HCT116 (cell line): ENCODE results near the gene C17orf100. TPM values are rescaled to one million over a fixed set of nuclear protein-coding genes. Genes with fewer than 3 reads are reported as not detected.

ENCODE experiments used
- ATAC-seq: fragments of 200-7000 bp; cut with Tn5 transposase; 2 replicates; pipeline ENCODE4 v1.9.1; 2020; ENCODE audit warnings: mild to moderate bottlenecking, moderate library complexity
- BruUV-seq: library from RNA; stranded (reverse); fragments of 400-500 nt; replicated peaks from 2 replicates; lab custom pipeline; 2021; lab: Mats Ljungman, UMichigan
- CTCF ChIA-PET: fragments of 300-600 bp; sonication (Branson Sonifier 250); formaldehyde crosslinking; loops from one replicate; lab custom pipeline; 2021; ENCODE audit warnings: antibody characterized with exemption; lab: Charles Lee
- POLR2A ChIA-PET: fragments of 300-600, 350-600 bp; sonication (Branson Sonifier 250); formaldehyde crosslinking; loops from one replicate; lab custom pipeline; 2021; ENCODE audit warnings: antibody characterized with exemption; lab: Charles Lee
- RAD21 ChIA-PET, 2 experiments: fragments of 300-600 bp; sonication (Branson Sonifier 250); formaldehyde crosslinking; loops; one replicate each; lab custom pipeline; 2023; ENCODE audit warnings: low total read pairs in 2 of 2; ENCODE audit not compliant: uncharacterized antibody in 2 of 2, unreplicated experiment in 2 of 2, low non-redundant PET in 1 of 2; lab: Charles Lee
- DNase-seq: peaks from one replicate; pipeline ENCODE4 v3.0.0-alpha.2; 2010; ENCODE audit warnings: low read depth, low spot score
- H2AFZ ChIP-seq: fragments of 200-600 bp; shearing (Covaris generic), sonication (generic); 2 replicates; pipeline ENCODE4 v1.6.1; 2017; ENCODE audit warnings: low read depth, mixed run types, mixed read lengths, antibody characterized with exemption, low read length; ENCODE audit not compliant: poor library complexity, severe bottlenecking
- H3K27ac ChIP-seq: 2 replicates; pipeline ENCODE4 v1.5.1; 2012; ENCODE audit warnings: low read depth, low read length
- H3K27me3 ChIP-seq: fragments of 200-600 bp; sonication (generic); 2 replicates; pipeline ENCODE4 v1.6.1; 2016; ENCODE audit warnings: mixed run types, low read length, mixed read lengths; ENCODE audit not compliant: insufficient read depth
- H3K36me3 ChIP-seq, 2 experiments: fragments of 200-500 bp in 1 of 2; fragments of 200-600 bp in 1 of 2; sonication (Bioruptor generic) in 1 of 2; sonication (generic) in 1 of 2; 2 replicates each; pipeline versions ENCODE4 v1.5.1 to v1.6.1; 2014 to 2016; ENCODE audit warnings: low read length in 2 of 2, inconsistent platforms in 1 of 2, mixed read lengths in 1 of 2, mixed run types in 1 of 2; ENCODE audit not compliant: insufficient read depth in 2 of 2, control insufficient read depth in 1 of 2
- H3K4me1 ChIP-seq, 2 experiments: fragments of 200-600 bp in 1 of 2; sonication (generic) in 1 of 2; 2 replicates each; pipeline versions ENCODE4 v1.5.1 to v1.6.1; 2012 to 2017; ENCODE audit warnings: low read length in 2 of 2, inconsistent platforms in 1 of 2, mild to moderate bottlenecking in 1 of 2, mixed read lengths in 1 of 2, mixed run types in 1 of 2, moderate library complexity in 1 of 2; ENCODE audit not compliant: insufficient read depth in 2 of 2, control insufficient read depth in 1 of 2
- H3K4me2 ChIP-seq: fragments of 200-600 bp; sonication (generic); 2 replicates; pipeline ENCODE4 v1.6.1; 2017; ENCODE audit warnings: mixed run types, low read length, mixed read lengths
- H3K4me3 ChIP-seq, 2 experiments: fragments of 200-600 bp in 1 of 2; sonication (generic) in 1 of 2; replicated peaks in 1 of 2; 2 replicates each; pipeline ENCODE4 v1.5.1; 2011 to 2016; ENCODE audit warnings: low read length in 2 of 2, control low read depth in 1 of 2, low read depth in 1 of 2, mild to moderate bottlenecking in 1 of 2, mixed read lengths in 1 of 2, mixed run types in 1 of 2
- H3K79me2 ChIP-seq: fragments of 200-600 bp; sonication (generic); 2 replicates; pipeline ENCODE4 v1.6.1; 2017; ENCODE audit warnings: mild to moderate bottlenecking, mixed run types, low read length, moderate library complexity, mixed read lengths; ENCODE audit not compliant: insufficient read depth
- H3K9ac ChIP-seq: fragments of 200-600 bp; sonication (generic); 2 replicates; pipeline ENCODE4 v1.6.1; 2016; ENCODE audit warnings: low read length, mixed read lengths
- H3K9me2 ChIP-seq: fragments of 200-600 bp; sonication (generic), shearing (Covaris generic); 2 replicates; pipeline ENCODE4 v1.6.1; 2017; ENCODE audit warnings: mixed run types, mild to moderate bottlenecking, moderate library complexity; ENCODE audit not compliant: insufficient read depth
- H3K9me3 ChIP-seq, 2 experiments: fragments of 200-500 bp in 1 of 2; fragments of 200-600 bp in 1 of 2; sonication (Bioruptor generic) in 1 of 2; sonication (generic) in 1 of 2; 2 replicates each; pipeline ENCODE4 v1.6.1; 2014 to 2017; ENCODE audit warnings: low read length in 2 of 2, mixed read lengths in 2 of 2, inconsistent platforms in 1 of 2, low read depth in 1 of 2, mild to moderate bottlenecking in 1 of 2, mixed run types in 1 of 2, moderate library complexity in 1 of 2; ENCODE audit not compliant: control insufficient read depth in 1 of 2, insufficient read depth in 1 of 2
- H4K20me1 ChIP-seq: fragments of 200-600 bp; sonication (generic), shearing (Covaris generic); 2 replicates; pipeline ENCODE4 v1.6.1; 2017; ENCODE audit warnings: mixed run types, mild to moderate bottlenecking, moderate library complexity; ENCODE audit not compliant: insufficient read depth
- CBX3 ChIP-seq: IDR thresholded peaks from 2 replicates; pipeline ENCODE4 v1.6.1; 2012; ENCODE audit warnings: low read depth
- CTCF ChIP-seq, 3 experiments: fragments of 200-600 bp in 1 of 3; sonication (generic) in 1 of 3; IDR thresholded peaks in 2 of 3; conservative IDR thresholded peaks in 1 of 3; 2 replicates each; pipeline ENCODE4 v1.5.1; 2012 to 2017; ENCODE audit warnings: low read depth in 2 of 3, low read length in 2 of 3, antibody characterized with exemption in 1 of 3, borderline replicate concordance in 1 of 3, control low read depth in 1 of 3, mild to moderate bottlenecking in 1 of 3, mixed read lengths in 1 of 3, mixed run types in 1 of 3, moderate library complexity in 1 of 3; ENCODE audit not compliant: insufficient read depth in 1 of 3
- EGR1 ChIP-seq: IDR thresholded peaks from 2 replicates; pipeline ENCODE4 v1.6.1; 2012; ENCODE audit warnings: low read depth
- FOSL1 ChIP-seq: IDR thresholded peaks from 2 replicates; pipeline ENCODE4 v1.6.1; 2012; ENCODE audit warnings: low read depth
- MAX ChIP-seq: IDR thresholded peaks from 2 replicates; pipeline ENCODE4 v1.6.1; 2012
- POLR2A ChIP-seq: IDR thresholded peaks from 2 replicates; pipeline ENCODE4 v1.7.0; 2011; ENCODE audit warnings: borderline replicate concordance; ENCODE audit not compliant: insufficient read depth, insufficient read length; ENCODE audit errors: extremely low read depth
- RAD21 ChIP-seq: IDR thresholded peaks from 2 replicates; pipeline ENCODE4 v1.6.1; 2012; ENCODE audit warnings: low read depth, mild to moderate bottlenecking
- REST ChIP-seq: IDR thresholded peaks from 2 replicates; pipeline ENCODE4 v1.6.1; 2012; ENCODE audit warnings: low read depth
- SRF ChIP-seq: IDR thresholded peaks from 2 replicates; pipeline ENCODE4 v1.6.1; 2012; ENCODE audit warnings: low read depth
- YY1 ChIP-seq: IDR thresholded peaks from 2 replicates; pipeline ENCODE4 v1.6.1; 2011; ENCODE audit warnings: low read length, low read depth, moderate library complexity, mild to moderate bottlenecking; ENCODE audit not compliant: insufficient replicate concordance; ENCODE audit errors: extremely low read depth
- ZNF274 ChIP-seq: fragments of 200-500 bp; sonication (Bioruptor generic); IDR thresholded peaks from 2 replicates; pipeline ENCODE4 v1.6.1; 2014; ENCODE audit warnings: mild to moderate bottlenecking, low read depth, low read length, inconsistent platforms
- intact Hi-C: fragments of 100-400 bp; cut with micrococcal nuclease; formaldehyde crosslinking; loops from 2 replicates; pipeline ENCODE4 v1.10.0; 2022
- total RNA-seq: library from RNA; stranded (reverse); gene quantifications from one replicate; pipeline ENCODE4 v1.2.1, GENCODE V29; 2021; ENCODE audit not compliant: unreplicated experiment

C17orf100 gene
- total RNA-seq, 1 experiment from 2014 or later: 0.76 TPM

- no peak overlapping the region for H3K27ac ChIP-seq
- DNase-seq (no peak), ATAC-seq (no peak)
- CTCF ChIA-PET: no interaction called here
- RAD21 ChIA-PET: no interaction called here
- TF ChIP-seq MAX (no peak), EGR1 (no peak), YY1 (no peak), ZNF274 (no peak)
- no peaks in the 10 kb centered on the region for H3K27me3 ChIP-seq
- no peaks in the 10 kb centered on the region for H4K20me1 ChIP-seq
- H3K4me1 ChIP-seq: peaks cover 7 to 12% of the 10 kb centered on the region in 2 experiments; a peak in 2 of 4 replicates
- no TSS peak for BruUV-seq
- H3K9ac ChIP-seq: no peak overlapping the region
- no peaks in the 10 kb centered on the region for H3K9me3 ChIP-seq
- peaks cover 17 to 23% of the 10 kb centered on the region in 2 experiments; a peak in 3 of 4 replicates for H3K36me3 ChIP-seq
- no peak overlapping the region for H2AFZ ChIP-seq
- intact Hi-C loops: no loop called here
- no peak overlapping the region for H3K4me3 ChIP-seq
- H3K4me2 ChIP-seq: no peak overlapping the region
- H3K9me2 ChIP-seq: no peaks in the 10 kb centered on the region
- peaks cover 20% of the 10 kb centered on the region for H3K79me2 ChIP-seq
- POLR2A ChIA-PET: no interaction called here
Observed at GRCh38 chr17:6636105-6636504, 15.5 kb upstream of the C17orf100 start.

- Histone ChIP-seq H3K9ac (no peak overlapping the region), H3K9me3 (no peaks in the 10 kb centered on the region), H3K4me1 (peaks cover 7 to 15% of the 10 kb centered on the region in 2 experiments; a peak in 3 of 4 replicates), H3K9me2 (no peaks in the 10 kb centered on the region), H3K79me2 (peaks cover 27% of the 10 kb centered on the region), H2AFZ (no peak overlapping the region), H4K20me1 (no peaks in the 10 kb centered on the region), H3K4me3 (no peak overlapping the region), H3K36me3 (peaks cover 17 to 18% of the 10 kb centered on the region in 2 experiments; a peak in 3 of 4 replicates), H3K27ac (no peak overlapping the region), H3K4me2 (no peak overlapping the region), H3K27me3 (no peaks in the 10 kb centered on the region)
- ChIA-PET CTCF (no interaction called here), RAD21 (no interaction called here), POLR2A (no interaction called here)
- no peak for ATAC-seq
- intact Hi-C loops: no loop called here
- no peak for DNase-seq
- no TSS peak for BruUV-seq
- TF ChIP-seq RAD21 (no peak), CBX3 (no peak), YY1 (no peak), CTCF (IDR thresholded peaks at IDR 0.05 in 2 of 3, conservative IDR thresholded peaks at IDR 0.05 in 1 of 3; ENCODE audit: borderline replicate concordance in 1 of 3, insufficient read depth in 1 of 3, low read depth in 2 of 3, low read length in 2 of 3) (no peak), REST (no peak; the same call in 1 of the 2 replicates), FOSL1 (no peak), POLR2A (no peak), SRF (no peak)
Observed at GRCh38 chr17:6636616-6637457, 14.7 kb upstream of the C17orf100 start.
